A549 (cell line): ENCODE measurements around the gene AMHR2. TPM values are rescaled to one million over a fixed set of nuclear protein-coding genes. Genes with fewer than 3 reads are reported as not detected.

Experiments used
- CHD2 ChIP-seq: fragments of 150-350 bp; IDR thresholded peaks from 2 replicates; pipeline ENCODE4 v1.6.1; 2014; ENCODE audit warnings: low read length; ENCODE audit not compliant: partially characterized antibody
- EHMT2 ChIP-seq: fragments of 200-600 bp; sonication (generic); IDR thresholded peaks from 2 replicates; pipeline ENCODE4 v1.6.1; 2016; ENCODE audit warnings: antibody characterized with exemption, low read depth, mild to moderate bottlenecking, moderate library complexity
- FOSB ChIP-seq: fragments of 250-450 bp; sonication (Bioruptor Pico); IDR thresholded peaks from 2 replicates; pipeline ENCODE4 v1.5.0; 2020; ENCODE audit warnings: mild to moderate bottlenecking, moderate library complexity
- FOSL2 ChIP-seq, 2 experiments: fragments of 450-650 bp in 1 of 2; fragments of >200 bp in 1 of 2; sonication (Bioruptor Twin) in 1 of 2; formaldehyde crosslinking; IDR thresholded peaks; 2 replicates each; pipeline versions ENCODE4 v1.5.0 to v1.6.1; 2016 to 2020; ENCODE audit warnings: mild to moderate bottlenecking in 1 of 2, moderate library complexity in 1 of 2
- GATA3 ChIP-seq: IDR thresholded peaks from 2 replicates; pipeline ENCODE4 v1.6.1; 2012; ENCODE audit warnings: borderline replicate concordance
- HDAC2 ChIP-seq: fragments of 200-600 bp; sonication (generic); IDR thresholded peaks from 2 replicates; pipeline ENCODE4 v1.6.1; 2016
- HEYL ChIP-seq: fragments of 250-450 bp; sonication (Bioruptor Pico); IDR thresholded peaks from 2 replicates; pipeline ENCODE4 v1.8.0; 2021; ENCODE audit warnings: mild to moderate bottlenecking, moderate library complexity
- HOXB13 ChIP-seq: fragments of 250-450 bp; sonication (Bioruptor Pico); IDR thresholded peaks from 2 replicates; pipeline ENCODE4 v1.5.0; 2020; ENCODE audit warnings: low read depth, mild to moderate bottlenecking, moderate library complexity
- JUN ChIP-seq, 2 experiments: fragments of >200 bp; sonication (Bioruptor Twin); formaldehyde crosslinking; IDR thresholded peaks; 2 replicates in 1 of 2; 3 replicates in 1 of 2; pipeline ENCODE4 v1.6.1; 2016 to 2017
- NFE2L2 ChIP-seq: fragments of 150-350 bp; conservative IDR thresholded peaks from 2 replicates; pipeline ENCODE4 v1.6.1; 2014; ENCODE audit warnings: low read length
- NPAS2 ChIP-seq: fragments of 250-450 bp; sonication (Bioruptor Pico); IDR thresholded peaks from 2 replicates; pipeline ENCODE4 v1.8.0; 2022; ENCODE audit warnings: mild to moderate bottlenecking, moderate library complexity, borderline replicate concordance
- NR3C1 ChIP-seq: fragments of >200 bp; sonication (Bioruptor Twin); formaldehyde crosslinking; IDR thresholded peaks from 3 replicates; pipeline ENCODE4 v1.6.1; 2017
- RAD21 ChIP-seq, 2 experiments: fragments of >200 bp in 1 of 2; sonication (Bioruptor Twin) in 1 of 2; formaldehyde crosslinking in 1 of 2; IDR thresholded peaks in 1 of 2; conservative IDR thresholded peaks in 1 of 2; 2 replicates in 1 of 2; 3 replicates in 1 of 2; pipeline ENCODE4 v1.6.1; 2012 to 2018; ENCODE audit warnings: inconsistent platforms in 1 of 2
- RFX5 ChIP-seq: fragments of 450-650 bp; IDR thresholded peaks from 2 replicates; pipeline ENCODE4 v1.7.1; 2014; ENCODE audit warnings: antibody characterized with exemption, mild to moderate bottlenecking, moderate library complexity
- TFCP2L1 ChIP-seq: fragments of 250-450 bp; sonication (Bioruptor Pico); IDR thresholded peaks from 2 replicates; pipeline ENCODE4 v1.5.0; 2021; ENCODE audit warnings: mild to moderate bottlenecking
- ZC3H11A ChIP-seq: fragments of 450-650 bp; IDR thresholded peaks from 2 replicates; pipeline ENCODE4 v1.6.1; 2014; ENCODE audit warnings: antibody characterized with exemption, mild to moderate bottlenecking
- ZFP36 ChIP-seq: fragments of 450-650 bp; IDR thresholded peaks from 2 replicates; pipeline ENCODE4 v1.6.1; 2014; ENCODE audit warnings: borderline replicate concordance; ENCODE audit not compliant: partially characterized antibody
- ZNF302 ChIP-seq: fragments of 250-450 bp; sonication (Bioruptor Pico); IDR thresholded peaks from 2 replicates; pipeline ENCODE4 v1.9.0; 2021; ENCODE audit warnings: inconsistent platforms, mild to moderate bottlenecking, moderate library complexity
- polyA plus RNA-seq, 4 experiments: library from polyadenylated mRNA; depleted of rRNA in 3 of 4; stranded (reverse); fragments of >200 nt; fragmentation: RNase III in 1 of 4; extraction: RNeasy Plus Mini Kit Qiagen cat#74134 plus additional on column Dnase treatment in 1 of 4; gene quantifications; 2 replicates in 3 of 4; 3 replicates in 1 of 4; pipeline ENCODE4 v1.2.3, GENCODE V29; 2011 to 2017
- TF ChIP-seq, protein P1 (sequence below): fragments of 250-450 bp; sonication (Bioruptor Pico); IDR thresholded peaks from 2 replicates; pipeline ENCODE4 v1.5.0; 2021; ENCODE audit warnings: mild to moderate bottlenecking, moderate library complexity, borderline replicate concordance
- TF ChIP-seq, protein P2 (sequence below): fragments of 450-650 bp; IDR thresholded peaks from 2 replicates; pipeline ENCODE4 v1.6.1; 2014; ENCODE audit warnings: antibody characterized with exemption
- TF ChIP-seq, protein P3 (sequence below): fragments of 200-600 bp; sonication (generic); IDR thresholded peaks from 2 replicates; pipeline ENCODE4 v1.6.1; 2016; ENCODE audit warnings: antibody characterized with exemption, mild to moderate bottlenecking, moderate library complexity
- TF ChIP-seq, protein P4 (sequence below): IDR thresholded peaks from 2 replicates; pipeline ENCODE4 v1.6.1; 2012

The AMHR2 gene
- polyA plus RNA-seq, 2 of the 4 experiments (the other 2 are of a cell fraction): 0.12 to 0.18 TPM

DNA sequence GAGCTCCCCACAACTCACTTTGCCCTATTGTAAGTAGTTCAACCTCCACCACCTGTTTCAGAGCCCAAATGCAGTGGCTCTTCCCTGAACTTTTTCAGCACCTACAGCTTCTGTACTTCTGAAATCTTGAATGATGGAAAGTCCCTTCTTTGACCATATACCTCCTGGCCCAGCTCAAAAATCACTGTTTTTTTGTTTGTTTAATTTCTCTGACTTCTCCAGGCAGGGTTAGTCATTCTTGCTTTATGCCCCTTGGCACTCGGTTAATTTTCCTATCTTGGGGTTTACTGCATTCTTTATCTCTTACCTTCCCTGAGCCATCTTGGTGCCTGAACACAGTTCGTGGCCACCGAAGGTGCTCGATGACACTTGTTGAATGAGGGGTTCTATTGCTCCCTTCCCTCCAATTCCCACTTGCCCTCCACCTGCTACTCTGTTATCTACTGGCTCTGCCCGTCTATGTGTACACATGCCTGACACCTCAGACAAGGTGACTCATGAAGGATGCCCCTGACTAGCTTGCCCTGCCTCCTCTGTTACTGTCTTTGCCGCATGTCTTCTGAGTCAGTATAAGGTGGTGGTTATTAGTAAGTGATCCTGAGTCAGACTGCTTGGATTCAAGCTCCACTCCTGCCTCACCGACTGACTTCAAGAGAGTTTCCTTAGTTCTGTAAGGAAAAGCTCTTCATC, 4.4 kb downstream of the AMHR2 start (continued):
- TF ChIP-seq, protein P1, sequence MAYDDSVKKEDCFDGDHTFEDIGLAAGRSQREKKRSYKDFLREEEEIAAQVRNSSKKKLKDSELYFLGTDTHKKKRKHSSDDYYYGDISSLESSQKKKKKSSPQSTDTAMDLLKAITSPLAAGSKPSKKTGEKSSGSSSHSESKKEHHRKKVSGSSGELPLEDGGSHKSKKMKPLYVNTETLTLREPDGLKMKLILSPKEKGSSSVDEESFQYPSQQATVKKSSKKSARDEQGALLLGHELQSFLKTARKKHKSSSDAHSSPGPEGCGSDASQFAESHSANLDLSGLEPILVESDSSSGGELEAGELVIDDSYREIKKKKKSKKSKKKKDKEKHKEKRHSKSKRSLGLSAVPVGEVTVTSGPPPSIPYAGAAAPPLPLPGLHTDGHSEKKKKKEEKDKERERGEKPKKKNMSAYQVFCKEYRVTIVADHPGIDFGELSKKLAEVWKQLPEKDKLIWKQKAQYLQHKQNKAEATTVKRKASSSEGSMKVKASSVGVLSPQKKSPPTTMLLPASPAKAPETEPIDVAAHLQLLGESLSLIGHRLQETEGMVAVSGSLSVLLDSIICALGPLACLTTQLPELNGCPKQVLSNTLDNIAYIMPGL (CRISPR knock-in tag): no peak
- TF ChIP-seq, protein P2, sequence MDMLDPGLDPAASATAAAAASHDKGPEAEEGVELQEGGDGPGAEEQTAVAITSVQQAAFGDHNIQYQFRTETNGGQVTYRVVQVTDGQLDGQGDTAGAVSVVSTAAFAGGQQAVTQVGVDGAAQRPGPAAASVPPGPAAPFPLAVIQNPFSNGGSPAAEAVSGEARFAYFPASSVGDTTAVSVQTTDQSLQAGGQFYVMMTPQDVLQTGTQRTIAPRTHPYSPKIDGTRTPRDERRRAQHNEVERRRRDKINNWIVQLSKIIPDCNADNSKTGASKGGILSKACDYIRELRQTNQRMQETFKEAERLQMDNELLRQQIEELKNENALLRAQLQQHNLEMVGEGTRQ: no peak
- TF ChIP-seq EHMT2 (no peak), RFX5 (no peak), NFE2L2 (no peak), CHD2 (no peak), HDAC2 (no peak), ZC3H11A (no peak), JUN (IDR thresholded peaks at IDR 0.05) (0 out of 5 replicates have a peak, but pooled peaks have one; percentile 34 to 41), RAD21 (conservative IDR thresholded peaks at IDR 0.05 in 1 of 2, IDR thresholded peaks at IDR 0.05 in 1 of 2) (0 out of 5 replicates have a peak, but pooled peaks of 1 of the 2 experiments have one; percentile 12), FOSB (no peak), NR3C1 (no peak), NPAS2 (CRISPR knock-in tag) (no peak), TFCP2L1 (CRISPR knock-in tag) (no peak), HEYL (no peak), ZNF302 (CRISPR knock-in tag) (no peak), GATA3 (peak; percentile 78; the same call in 1 of the 2 replicates), FOSL2 (IDR thresholded peaks at IDR 0.05) (peak; percentile 84), FOSL2 (CRISPR knock-in tag; IDR thresholded peaks at IDR 0.05) (peak; percentile 96), ZFP36 (no peak), HOXB13 (CRISPR knock-in tag) (no peak)
- TF ChIP-seq, protein P3, sequence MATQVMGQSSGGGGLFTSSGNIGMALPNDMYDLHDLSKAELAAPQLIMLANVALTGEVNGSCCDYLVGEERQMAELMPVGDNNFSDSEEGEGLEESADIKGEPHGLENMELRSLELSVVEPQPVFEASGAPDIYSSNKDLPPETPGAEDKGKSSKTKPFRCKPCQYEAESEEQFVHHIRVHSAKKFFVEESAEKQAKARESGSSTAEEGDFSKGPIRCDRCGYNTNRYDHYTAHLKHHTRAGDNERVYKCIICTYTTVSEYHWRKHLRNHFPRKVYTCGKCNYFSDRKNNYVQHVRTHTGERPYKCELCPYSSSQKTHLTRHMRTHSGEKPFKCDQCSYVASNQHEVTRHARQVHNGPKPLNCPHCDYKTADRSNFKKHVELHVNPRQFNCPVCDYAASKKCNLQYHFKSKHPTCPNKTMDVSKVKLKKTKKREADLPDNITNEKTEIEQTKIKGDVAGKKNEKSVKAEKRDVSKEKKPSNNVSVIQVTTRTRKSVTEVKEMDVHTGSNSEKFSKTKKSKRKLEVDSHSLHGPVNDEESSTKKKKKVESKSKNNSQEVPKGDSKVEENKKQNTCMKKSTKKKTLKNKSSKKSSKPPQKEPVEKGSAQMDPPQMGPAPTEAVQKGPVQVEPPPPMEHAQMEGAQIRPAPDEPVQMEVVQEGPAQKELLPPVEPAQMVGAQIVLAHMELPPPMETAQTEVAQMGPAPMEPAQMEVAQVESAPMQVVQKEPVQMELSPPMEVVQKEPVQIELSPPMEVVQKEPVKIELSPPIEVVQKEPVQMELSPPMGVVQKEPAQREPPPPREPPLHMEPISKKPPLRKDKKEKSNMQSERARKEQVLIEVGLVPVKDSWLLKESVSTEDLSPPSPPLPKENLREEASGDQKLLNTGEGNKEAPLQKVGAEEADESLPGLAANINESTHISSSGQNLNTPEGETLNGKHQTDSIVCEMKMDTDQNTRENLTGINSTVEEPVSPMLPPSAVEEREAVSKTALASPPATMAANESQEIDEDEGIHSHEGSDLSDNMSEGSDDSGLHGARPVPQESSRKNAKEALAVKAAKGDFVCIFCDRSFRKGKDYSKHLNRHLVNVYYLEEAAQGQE: no peak
- TF ChIP-seq, protein P4, sequence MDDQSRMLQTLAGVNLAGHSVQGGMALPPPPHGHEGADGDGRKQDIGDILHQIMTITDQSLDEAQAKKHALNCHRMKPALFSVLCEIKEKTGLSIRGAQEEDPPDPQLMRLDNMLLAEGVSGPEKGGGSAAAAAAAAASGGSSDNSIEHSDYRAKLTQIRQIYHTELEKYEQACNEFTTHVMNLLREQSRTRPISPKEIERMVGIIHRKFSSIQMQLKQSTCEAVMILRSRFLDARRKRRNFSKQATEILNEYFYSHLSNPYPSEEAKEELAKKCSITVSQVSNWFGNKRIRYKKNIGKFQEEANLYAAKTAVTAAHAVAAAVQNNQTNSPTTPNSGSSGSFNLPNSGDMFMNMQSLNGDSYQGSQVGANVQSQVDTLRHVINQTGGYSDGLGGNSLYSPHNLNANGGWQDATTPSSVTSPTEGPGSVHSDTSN: no peak
